ENCODE results near the gene GAS6. TPM values are rescaled to one million over a fixed set of nuclear protein-coding genes. Genes with fewer than 3 reads are reported as not detected.
"Not testable (repeated sequence)": the region's sequence is repeated elsewhere in the genome, so short reads cannot be mapped to it uniquely, and the experiment has no call there.

GAS6 gene
- total RNA-seq, 1 experiment from 2014 or later = 49.4 TPM

DNA sequence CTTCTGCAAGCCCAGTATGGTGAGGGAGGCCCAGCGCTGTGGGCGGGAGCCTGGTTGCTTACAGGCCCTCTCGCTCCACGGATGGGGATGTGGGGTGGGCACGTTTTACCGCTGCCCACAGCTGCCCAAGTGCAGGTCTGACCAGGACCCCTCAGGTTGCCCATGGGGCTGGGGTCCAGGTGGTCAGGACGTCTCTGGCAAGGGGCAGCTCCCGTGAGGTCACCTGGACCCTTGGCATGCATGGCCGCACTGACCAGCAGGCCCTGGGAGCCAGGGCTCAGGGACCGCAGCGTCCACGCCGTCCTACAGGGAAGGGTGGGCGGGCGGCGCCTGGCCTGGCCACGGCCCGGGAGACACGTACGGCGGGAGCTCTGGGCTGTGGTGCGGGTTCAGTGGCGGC, 32.8 kb downstream of the GAS6 start:
- H4K20me1 ChIP-seq (ENCODE audit: insufficient read depth) = no peaks in the 10 kb centered on the region
- TF ChIP-seq CEBPB (IDR thresholded peaks at IDR 0.05; ENCODE audit: low read depth) = no peak
- TF ChIP-seq, protein P1, sequence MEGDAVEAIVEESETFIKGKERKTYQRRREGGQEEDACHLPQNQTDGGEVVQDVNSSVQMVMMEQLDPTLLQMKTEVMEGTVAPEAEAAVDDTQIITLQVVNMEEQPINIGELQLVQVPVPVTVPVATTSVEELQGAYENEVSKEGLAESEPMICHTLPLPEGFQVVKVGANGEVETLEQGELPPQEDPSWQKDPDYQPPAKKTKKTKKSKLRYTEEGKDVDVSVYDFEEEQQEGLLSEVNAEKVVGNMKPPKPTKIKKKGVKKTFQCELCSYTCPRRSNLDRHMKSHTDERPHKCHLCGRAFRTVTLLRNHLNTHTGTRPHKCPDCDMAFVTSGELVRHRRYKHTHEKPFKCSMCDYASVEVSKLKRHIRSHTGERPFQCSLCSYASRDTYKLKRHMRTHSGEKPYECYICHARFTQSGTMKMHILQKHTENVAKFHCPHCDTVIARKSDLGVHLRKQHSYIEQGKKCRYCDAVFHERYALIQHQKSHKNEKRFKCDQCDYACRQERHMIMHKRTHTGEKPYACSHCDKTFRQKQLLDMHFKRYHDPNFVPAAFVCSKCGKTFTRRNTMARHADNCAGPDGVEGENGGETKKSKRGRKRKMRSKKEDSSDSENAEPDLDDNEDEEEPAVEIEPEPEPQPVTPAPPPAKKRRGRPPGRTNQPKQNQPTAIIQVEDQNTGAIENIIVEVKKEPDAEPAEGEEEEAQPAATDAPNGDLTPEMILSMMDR (IDR thresholded peaks at IDR 0.05 in 2 of 3, conservative IDR thresholded peaks at IDR 0.05 in 1 of 3; ENCODE audit: borderline replicate concordance in 1 of 3, insufficient read depth in 1 of 3, low read depth in 2 of 3, low read length in 2 of 3) = no peak
- no peak for TF ChIP-seq YY1 (IDR thresholded peaks at IDR 0.05; ENCODE audit: extremely low read depth, insufficient replicate concordance, low read depth, low read length)
- no peak for TF ChIP-seq POLR2AphosphoS5 (IDR thresholded peaks at IDR 0.05; ENCODE audit: low read depth, low read length)
- no peak for TF ChIP-seq SRF (IDR thresholded peaks at IDR 0.05; ENCODE audit: low read depth)
- no peak for TF ChIP-seq EZH2 (IDR thresholded peaks at IDR 0.05)
- no peak overlapping the region for H3K27ac ChIP-seq (ENCODE audit: low read depth, low read length)
- peaks cover 8% of the 10 kb centered on the region; the same call in 1 of the 2 replicates for H3K79me2 ChIP-seq (ENCODE audit: insufficient read depth, low read length)
- no peaks in the 10 kb centered on the region for H3K9me3 ChIP-seq (ENCODE audit: control insufficient read depth in 1 of 2, insufficient read depth in 1 of 2, low read depth in 1 of 2, low read length in 2 of 2)
- CTCF ChIA-PET = no interaction called here
- no TSS peak for BruUV-seq (replicated peaks)
- no peaks in the 10 kb centered on the region for H3K9me2 ChIP-seq (ENCODE audit: insufficient read depth)
- DNase-seq (ENCODE audit: low read depth, low spot score) = no peak
- intact Hi-C loops (cut with micrococcal nuclease) = no loop called here
- H2AFZ ChIP-seq (ENCODE audit: low read depth, low read length, poor library complexity, severe bottlenecking) = no peak overlapping the region
- POLR2A ChIA-PET = no interaction called here
- no peak overlapping the region for H3K4me3 ChIP-seq (replicated peaks in 1 of 2; ENCODE audit: low read depth in 1 of 2, low read length in 2 of 2)
- H3K9ac ChIP-seq (ENCODE audit: low read length) = no peak overlapping the region
- peaks cover 6 to 14% of the 10 kb centered on the region in 2 experiments; a peak in 2 of 4 replicates for H3K36me3 ChIP-seq (ENCODE audit: control insufficient read depth in 1 of 2, insufficient read depth in 2 of 2, low read length in 2 of 2)
- RAD21 ChIA-PET (ENCODE audit: low non-redundant PET in 1 of 2, low total read pairs in 2 of 2, uncharacterized antibody in 2 of 2, unreplicated experiment in 2 of 2) = no interaction called here
- no peak overlapping the region for H3K4me2 ChIP-seq (ENCODE audit: low read length)
- no peaks in the 10 kb centered on the region for H3K27me3 ChIP-seq (ENCODE audit: insufficient read depth, low read length)
- peaks cover 2 to 3% of the 10 kb centered on the region in 2 experiments; a peak in 2 of 4 replicates for H3K4me1 ChIP-seq (ENCODE audit: control insufficient read depth in 1 of 2, insufficient read depth in 2 of 2, low read length in 2 of 2)
- no peak for ATAC-seq

DNA sequence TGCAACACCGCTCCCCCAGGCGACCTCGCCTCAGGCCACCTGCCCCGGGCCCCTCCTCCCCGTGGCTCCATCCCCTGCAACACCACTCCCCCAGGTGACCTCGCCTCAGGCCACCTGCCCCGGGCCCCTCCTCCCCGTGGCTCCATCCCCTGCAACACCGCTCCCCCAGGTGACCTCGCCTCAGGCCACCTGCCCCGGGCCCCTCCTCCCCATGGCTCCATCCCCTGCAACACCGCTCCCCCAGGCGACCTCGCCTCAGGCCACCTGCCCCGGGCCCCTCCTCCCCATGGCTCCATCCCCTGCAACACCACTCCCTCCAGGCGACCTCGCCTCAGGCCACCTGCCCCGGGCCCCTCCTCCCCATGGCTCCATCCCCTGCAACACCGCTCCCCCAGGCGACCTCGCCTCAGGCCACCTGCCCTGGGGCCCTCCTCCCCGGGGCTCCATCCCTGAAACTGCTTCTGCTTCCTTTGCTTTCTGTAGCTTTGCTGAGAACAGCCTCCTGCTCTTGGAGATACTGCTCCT, 33.4 kb downstream of the GAS6 start:
- H3K79me2 ChIP-seq (ENCODE audit: insufficient read depth, low read length); H3K4me1 ChIP-seq (ENCODE audit: control insufficient read depth in 1 of 2, insufficient read depth in 2 of 2, low read length in 2 of 2); H3K27ac ChIP-seq (ENCODE audit: low read depth, low read length); H2AFZ ChIP-seq (ENCODE audit: low read depth, low read length, poor library complexity, severe bottlenecking); POLR2A ChIA-PET; H3K4me2 ChIP-seq (ENCODE audit: low read length); H3K27me3 ChIP-seq (ENCODE audit: insufficient read depth, low read length); DNase-seq (ENCODE audit: low read depth, low spot score); intact Hi-C loops (cut with micrococcal nuclease); H3K9ac ChIP-seq (ENCODE audit: low read length); H3K9me2 ChIP-seq (ENCODE audit: insufficient read depth); H3K9me3 ChIP-seq (ENCODE audit: control insufficient read depth in 1 of 2, insufficient read depth in 1 of 2, low read depth in 1 of 2, low read length in 2 of 2); H4K20me1 ChIP-seq (ENCODE audit: insufficient read depth); ATAC-seq; BruUV-seq (replicated peaks); CTCF ChIA-PET; RAD21 ChIA-PET (ENCODE audit: low non-redundant PET in 1 of 2, low total read pairs in 2 of 2, uncharacterized antibody in 2 of 2, unreplicated experiment in 2 of 2); H3K4me3 ChIP-seq (replicated peaks in 1 of 2; ENCODE audit: low read depth in 1 of 2, low read length in 2 of 2): not testable (repeated sequence)
- H3K36me3 ChIP-seq (ENCODE audit: control insufficient read depth in 1 of 2, insufficient read depth in 2 of 2, low read length in 2 of 2) = peaks cover 6 to 14% of the 10 kb centered on the region in 2 experiments; a peak in 2 of 4 replicates

Measured in HCT116 (cell line).